CD4-positive, alpha-beta T cell treated with Interleukin-15 for 4 hours (primary cell): Measurements from ENCODE around the gene ANKRD13D.
A peak's percentile ranks its signal among the peaks of the same experiment; 100 is the strongest.
"Not testable (repeated sequence)": the region's sequence is repeated elsewhere in the genome, so short reads cannot be mapped to it uniquely, and the experiment has no call there.

Experiments used
- DNase-seq: peaks from one replicate; pipeline ENCODE4 v3.0.0-alpha.2; 2020; ENCODE audit warnings: low spot score

ANKRD13D gene

DNA sequence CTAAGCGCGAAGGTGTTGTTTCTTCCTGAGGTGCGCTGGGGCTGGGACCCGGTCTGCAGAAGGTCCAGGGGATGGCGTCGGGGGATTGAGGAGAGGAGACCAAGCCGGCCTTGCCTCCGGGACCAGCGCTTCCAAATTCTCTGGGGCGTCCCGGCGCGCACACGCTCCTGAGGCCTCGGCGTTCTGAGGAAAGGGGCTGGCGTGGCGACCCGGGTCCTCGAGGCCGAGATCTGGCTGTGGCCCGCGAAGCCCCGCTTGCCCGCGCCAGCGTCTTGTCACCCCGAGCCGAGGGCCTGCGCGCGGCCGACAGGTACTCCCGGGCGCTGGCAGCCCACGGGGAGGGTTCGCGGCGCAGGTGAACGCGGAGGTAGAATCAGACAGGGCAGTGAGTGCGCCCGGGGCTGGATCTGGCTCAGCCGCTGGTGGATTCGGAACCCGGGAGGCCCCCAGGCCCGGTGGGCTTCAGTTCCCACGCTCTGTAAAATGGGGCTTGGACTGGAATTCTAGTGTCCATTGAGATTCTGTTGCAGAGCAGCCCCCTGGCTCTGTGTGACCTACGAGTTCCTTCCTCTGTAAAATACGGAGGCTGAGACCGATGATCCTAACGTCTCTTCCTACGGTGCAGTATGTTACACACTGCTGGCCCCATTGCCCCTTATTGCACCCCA lies 28.9 kb downstream of the ANKRD13D start:
- DNase-seq: no peak

DNA sequence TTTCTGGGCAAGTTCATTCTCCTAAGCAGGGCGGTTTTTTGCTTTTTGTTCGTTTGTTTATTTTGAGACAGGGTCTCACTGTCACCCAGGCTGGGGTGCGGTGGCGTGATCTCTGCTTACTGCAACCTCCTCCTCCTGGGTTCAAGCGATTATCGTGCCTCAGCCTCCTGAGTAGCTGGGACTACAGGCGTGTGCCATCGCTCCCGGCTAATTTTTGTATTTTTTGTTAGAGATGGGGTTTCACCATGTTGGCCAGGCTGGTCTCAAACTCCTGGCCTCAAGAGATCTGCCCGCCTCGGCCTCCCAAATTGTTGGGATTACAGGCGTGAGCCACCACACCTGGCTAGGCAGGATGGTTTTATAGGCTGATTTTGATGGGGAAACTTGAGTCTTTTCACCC lies 29.8 kb downstream of the ANKRD13D start:
- DNase-seq: not testable (repeated sequence)

DNA sequence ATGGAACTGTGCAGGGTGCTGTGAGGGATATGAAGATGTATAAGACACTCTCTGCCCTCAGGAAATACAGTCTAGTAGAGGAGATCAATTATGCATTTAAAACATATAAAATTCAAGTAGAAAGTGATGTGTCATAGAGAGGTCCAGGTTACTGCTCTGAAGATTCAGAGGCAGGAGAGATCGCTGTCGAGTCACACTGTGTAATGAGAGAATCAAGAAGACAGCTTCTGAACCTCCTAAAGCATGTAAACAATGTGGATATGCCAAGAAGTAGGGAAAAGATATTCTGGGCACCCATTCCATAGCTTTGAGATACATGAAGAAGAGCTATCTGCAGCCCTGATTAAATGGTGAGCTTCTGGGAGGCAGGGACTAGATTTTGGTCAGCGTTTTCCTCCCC lies 30.9 kb downstream of the ANKRD13D start:
- DNase-seq: no peak

DNA sequence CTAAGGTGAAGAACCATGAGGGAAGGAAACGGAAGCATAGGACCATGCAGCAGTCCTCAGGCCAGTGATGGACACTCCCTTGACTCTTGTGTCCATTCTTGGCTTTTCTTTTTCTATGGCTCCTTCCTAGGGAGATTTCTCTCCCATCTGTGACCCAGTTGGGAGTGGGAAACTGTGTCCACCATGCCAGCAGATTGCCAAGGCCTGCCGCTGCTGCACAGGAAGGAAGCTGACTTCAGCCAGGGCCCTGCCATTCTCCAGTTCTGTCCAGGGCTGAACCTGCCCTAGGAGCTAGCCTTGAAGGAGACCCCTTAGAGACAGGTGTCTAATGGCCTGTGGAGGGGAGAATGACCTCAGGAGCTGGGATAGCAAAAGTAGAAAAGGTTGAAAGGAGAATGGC lies 31.6 kb downstream of the ANKRD13D start:
- no peak for DNase-seq

DNA sequence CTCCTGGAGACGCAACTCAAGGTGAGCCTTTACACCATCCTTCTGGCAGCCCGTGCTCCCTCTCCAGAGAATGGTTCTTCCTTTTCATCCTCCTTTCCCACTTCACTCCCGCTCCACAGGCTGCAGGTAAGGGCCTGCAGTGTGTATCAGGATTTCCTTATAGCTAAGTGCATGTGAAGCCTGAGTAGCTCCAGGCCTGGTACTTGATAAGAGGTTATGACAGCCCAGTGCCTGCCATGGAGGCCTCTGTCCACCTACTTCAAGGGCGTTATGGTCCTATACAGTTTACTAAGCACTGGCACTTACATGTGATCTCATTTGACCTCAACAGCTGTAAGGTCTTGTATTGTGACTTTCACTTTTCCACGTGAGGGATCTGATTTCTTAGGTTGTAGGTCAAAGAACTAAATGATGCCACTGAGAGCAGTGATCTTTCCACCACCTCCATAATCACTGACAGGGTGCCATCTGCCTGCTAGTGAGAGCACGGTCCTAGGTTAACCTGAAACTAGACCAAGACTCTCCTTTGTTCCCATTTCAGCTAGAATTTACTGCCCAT lies 32.3 kb downstream of the ANKRD13D start:
- no peak for DNase-seq

DNA sequence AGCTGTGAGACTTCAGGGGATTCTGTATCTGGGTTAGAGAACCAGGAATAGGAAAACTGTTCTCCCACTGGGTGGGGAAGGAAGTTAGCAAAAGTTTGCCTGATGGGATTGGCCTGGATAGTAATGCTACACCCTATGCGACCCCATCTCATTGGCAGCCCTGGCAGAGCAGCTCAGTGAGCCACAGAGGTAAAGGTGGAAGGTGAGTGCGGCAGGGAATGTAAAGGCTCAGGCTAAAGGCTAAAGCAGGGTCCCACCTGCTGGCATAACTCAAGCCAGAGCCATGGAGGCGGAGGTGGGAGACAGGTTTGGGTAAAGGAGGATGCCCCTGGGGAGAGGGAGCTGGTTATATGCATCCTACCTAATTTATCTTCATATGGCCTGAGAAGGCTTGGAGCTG lies 32.9 kb downstream of the ANKRD13D start:
- DNase-seq: no peak

DNA sequence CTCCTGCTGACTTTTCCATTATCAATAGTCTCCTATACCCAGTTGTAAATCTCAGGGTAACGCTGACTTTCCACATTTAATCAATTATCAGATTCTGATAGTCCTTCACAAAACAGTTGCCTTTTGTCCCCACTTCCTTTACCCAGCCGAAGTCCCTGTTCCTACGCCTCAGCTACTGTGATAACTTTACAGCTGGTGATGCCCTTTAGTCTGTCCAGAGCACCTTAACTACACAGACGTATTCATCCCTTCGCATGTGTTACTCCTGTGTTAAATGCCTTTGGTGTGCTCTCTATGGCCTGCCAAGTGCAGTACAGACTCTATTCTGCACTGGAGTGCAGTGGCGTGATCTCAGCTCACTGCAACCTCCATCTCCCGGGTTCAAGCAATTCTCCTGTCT lies 34.4 kb downstream of the ANKRD13D start:
- DNase-seq: no peak

DNA sequence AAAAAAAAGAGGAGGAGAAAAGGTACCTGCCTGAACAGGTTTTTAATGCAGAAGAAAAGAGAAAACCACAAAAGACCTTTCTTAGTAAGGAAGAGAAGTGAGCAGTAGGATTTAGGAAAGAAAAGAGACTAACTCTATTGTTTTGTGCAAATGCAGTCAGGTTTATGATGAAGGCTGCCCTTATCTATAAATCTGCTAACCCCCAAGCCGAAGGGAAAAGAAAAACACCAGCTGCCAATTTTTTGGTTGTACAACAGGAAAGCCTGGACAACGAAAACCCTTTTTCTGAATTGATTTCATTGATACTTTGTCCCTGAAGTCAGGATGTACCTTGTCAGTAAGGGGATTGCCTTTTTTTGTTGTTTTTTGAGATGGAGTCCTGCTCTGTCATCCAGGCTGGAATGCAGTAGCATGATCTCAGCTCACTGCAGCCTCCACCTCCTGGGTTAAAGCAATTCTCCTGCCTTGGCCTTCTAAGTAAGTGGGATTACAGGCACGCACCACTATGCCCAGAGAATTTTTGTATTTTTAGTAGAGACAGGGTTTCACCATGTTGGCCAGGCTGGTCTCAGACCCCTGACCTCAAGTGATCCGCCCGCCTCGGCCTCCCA lies 43.1 kb downstream of the ANKRD13D start:
- no peak for DNase-seq

DNA sequence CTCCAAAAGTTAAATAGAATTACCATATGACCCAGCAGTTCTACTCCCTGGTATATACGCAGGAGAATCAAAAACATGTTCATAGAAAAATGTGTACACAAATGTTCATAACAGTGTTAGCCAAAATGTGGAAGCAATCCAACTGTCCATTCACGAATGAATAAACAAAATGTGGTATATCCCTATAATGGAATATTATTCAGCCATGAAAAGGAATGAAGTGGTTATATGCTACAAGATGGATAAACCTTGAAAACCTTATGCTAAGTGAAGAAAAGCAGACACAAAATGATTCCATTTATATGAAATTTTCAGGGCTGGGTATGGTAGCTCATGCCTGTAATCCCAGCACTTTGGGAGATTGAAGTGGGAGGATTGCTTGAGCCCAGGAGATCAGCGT lies 48.2 kb downstream of the ANKRD13D start:
- DNase-seq: no peak

DNA sequence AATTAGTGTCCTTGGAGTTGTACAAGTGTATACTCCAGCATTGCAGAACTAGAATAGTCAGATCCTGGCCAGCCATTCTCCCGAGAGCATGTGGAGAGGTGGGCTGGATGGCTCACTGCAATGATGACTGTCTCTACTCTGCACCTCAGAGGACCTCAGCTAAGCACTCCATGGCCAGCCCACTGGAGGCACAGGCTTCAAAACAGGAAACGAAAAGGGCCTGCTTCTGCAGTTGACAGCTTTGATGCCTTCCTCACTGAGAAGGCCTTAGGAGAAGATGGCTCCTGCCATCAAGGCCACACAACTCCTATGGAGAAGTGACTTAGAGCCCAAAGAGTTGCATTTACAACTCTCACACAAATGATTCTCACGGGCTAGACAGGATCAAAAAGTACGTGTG lies 55.2 kb downstream of the ANKRD13D start:
- no peak for DNase-seq

DNA sequence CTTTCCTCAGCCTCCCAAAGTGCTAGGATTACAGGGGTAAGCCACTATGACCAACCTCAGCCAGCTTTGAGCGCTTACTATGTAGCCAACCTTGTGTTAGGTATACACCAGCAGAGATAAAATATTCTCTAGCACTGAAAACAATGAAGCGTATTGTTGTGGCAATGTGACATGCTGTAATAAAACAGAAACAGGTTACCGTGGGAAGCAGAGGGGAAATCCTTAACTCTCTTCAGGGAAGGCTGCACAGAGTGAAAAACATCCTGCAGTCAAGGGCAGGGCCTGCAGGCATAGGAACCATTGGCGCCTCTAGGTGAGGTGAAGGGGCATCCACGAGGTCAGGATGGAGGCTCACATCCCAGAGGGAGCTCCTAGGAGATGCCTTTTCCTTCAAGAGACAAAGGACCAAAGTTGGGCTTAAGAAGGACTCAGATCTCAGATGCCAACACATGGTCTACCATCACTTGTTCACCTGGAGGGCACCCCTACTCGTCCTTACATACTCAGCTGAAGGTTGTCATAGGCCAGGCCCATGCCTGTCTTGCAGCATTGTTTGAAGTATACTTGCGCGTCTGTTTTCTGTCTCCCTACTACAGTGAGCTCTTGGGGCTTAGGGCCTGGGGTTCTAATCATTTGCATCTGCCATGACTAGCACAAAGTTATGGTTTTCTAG lies 56.3 kb downstream of the ANKRD13D start:
- DNase-seq: no peak

DNA sequence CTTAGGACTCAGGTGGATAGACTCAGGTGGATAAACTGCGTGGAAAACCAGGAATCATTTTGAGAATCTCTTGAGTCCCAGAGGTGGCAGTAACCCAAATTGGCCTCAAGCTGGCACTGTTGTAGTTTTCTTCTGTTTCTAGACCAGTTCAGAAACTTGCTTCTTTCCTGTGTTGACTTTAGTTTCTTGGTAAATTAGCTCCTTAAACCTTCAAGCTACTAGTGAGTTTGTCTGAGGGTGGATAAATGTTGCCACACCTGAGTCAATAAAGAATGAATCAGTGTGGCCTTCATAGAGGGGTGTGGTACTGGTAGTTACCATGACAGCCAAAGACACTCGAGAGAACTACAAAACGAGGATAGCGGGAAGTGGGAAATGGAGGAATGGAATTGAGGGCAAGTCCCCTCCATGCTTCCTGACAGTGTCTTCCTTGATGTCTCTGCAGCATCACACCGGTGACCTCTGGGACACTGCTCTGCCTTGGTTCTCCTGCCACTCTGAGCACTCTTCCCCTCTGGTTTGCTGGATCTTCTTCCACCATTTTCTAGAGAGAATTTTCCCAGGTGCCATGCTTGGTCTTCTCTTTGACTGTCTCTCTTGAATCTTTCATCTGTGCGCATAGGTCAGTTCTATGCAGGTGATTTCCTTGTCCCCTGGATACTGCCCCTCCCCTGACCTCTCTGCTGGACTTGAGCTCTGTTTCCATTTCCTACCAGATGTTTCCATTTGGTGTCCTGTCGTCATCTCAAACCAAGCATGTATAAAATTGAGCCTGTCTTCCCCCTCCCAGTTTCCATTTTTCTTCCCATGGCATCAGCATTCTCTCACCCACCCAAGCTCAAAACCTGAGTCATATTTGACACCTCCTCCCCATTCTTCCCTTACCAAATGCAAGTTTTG lies 57.1 kb downstream of the ANKRD13D start:
- DNase-seq: peak; percentile 65

DNA sequence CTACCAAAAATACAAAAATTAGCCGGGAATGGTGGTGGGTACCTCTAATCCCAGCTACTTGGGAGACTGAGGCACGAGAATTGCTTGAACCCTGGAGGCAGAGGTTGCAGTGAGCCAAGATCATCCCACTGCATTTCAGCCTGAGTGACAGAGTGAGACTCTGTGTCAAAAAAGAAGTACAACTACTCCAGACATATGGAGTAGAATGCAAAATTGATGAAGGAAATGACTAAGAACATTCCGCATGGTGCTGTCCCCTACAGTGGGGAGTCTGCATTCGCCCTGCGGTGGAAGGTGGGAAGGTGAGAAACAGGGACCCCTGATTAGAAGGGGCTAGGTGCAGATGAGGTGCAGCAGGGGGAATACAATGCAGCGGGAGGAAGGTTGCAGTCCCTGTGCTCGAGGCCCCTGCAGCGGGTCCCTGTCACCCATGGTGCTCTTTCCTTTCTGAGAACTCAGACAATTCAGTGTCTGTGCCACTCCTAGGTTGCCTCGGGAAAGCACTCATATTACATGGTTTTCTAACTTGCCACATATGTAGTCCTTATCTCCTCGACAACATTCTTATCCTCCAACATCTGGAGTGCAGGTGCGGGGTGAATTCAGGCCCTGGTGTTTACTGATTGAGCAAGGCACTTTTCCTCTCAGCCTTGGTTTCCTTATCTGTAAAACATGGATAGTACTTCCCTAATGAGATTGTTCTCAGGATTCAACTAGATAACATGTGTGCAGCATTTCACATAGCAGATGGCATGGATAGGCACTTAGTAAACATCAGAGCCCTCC lies 59.1 kb downstream of the ANKRD13D start:
- no peak for DNase-seq

DNA sequence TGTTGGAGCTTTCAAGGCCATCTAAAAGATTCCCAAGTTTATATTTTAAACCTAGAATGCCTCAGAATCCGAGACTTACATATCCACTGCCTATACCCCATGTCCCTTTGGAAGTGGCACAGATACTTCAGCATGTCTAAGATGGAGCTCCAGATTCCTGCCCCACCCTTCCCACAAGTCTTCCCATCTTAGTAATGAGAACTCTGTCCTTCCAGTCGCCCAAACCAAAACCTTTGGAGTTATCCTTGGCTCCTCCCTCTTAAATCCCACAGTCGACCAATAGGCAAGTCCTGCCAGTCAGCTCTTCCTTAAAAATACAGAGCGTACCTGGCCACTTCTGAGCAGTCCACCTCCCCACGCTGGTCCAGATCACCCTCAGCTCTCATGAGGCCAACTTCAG lies 59.9 kb downstream of the ANKRD13D start:
- no peak for DNase-seq

DNA sequence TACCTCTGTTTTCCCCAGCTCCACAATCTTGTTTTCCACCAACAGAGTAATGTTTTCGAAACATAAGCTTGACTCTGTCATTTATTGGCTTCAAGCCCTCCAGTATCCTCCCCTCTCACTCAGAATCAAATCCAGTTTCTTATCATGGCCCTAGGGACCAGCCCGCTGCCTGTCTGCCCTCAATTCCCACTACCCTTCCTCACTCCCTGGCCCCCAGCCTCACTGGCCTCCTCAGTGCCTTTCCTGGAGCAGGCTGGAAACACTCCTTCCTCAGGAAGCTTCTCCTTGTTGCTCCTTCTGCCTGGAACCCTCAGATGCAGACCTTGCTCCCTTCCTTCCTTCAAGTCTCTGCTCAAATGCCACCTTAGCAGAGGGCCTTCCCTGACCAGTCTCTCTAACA lies 60.4 kb downstream of the ANKRD13D start:
- no peak for DNase-seq

DNA sequence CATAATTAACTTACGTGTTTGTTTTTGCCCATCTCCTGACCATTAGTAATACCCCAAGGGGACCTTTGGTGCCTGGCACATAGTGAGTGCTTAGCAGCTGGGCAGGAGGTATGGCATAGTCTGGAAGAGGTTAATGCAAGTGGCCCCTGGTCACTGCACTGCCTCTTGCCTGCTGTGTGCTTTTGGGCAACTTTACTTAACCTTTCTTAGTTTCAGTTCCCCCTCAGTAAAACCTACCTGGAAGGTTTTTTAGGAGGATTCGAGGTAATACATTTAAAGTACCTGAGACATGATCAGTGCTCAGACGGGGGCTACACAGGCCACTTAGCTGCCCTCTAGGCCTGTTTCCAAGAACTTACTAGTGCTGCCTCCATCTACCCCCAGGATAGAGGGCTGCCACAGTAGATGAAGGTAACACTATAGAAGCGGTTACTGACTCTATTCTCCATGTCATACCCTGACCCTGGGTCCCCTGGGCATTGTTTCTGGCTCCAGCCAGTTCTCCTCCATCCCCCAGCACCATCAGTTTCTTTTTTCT lies 60.9 kb downstream of the ANKRD13D start:
- no peak for DNase-seq

DNA sequence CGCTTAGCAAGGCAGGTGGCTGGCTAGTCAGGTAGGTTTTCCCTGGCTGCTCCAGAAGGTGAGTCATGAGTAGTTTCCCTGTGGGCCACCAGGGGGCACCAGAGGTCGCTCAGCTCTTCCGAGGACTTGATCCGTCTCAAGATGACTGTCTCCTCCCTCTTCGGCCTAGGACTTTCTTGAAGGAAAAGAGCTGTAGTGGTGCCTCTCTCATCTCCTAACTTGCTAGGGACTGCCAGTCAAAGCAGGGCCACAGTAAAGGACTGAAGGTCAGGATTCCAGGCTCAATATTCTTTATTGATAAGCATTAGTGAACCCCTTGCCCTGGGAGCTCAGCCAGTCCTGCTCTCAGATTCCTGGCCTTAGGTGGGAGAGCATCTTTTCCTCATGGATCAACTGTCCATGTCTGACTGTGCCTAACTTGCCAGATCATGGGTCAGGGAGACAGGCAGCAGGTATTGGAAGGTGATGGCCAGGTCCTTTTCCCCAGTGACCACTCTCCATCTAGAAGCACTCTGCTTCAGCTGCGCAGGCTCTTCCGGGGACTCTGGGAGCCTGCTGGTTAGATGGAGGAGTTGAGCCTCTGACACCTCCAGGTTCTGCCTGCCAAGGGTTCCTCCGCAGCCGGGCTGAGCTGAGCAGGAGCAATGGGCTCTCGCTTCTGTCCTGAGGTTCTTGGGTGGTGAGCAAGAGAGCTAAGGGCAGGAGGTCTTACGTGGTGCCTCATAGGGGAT lies 62.3 kb downstream of the ANKRD13D start:
- DNase-seq: peak; percentile 72
